ENCODE results near the gene DNAAF5. TPM values are rescaled to one million over a fixed set of nuclear protein-coding genes. Genes with fewer than 3 reads are reported as not detected.

Gene DNAAF5
- total and polyA plus RNA-seq, 9 of the 15 experiments (the other 6 are each of a cell fraction or from before 2014, with no cell fraction given), result 3.1 to 69.7 (median 19.1) TPM

GRCh38 chr7:798921-799470 lies 72.5 kb downstream of the DNAAF5 start (continued):
- TF ChIP-seq GMEB1 (CRISPR knock-in tag; IDR thresholded peaks at IDR 0.05) (no peak), NR1H2 (CRISPR knock-in tag; IDR thresholded peaks at IDR 0.05) (no peak), KLF13 (tag; IDR thresholded peaks at IDR 0.05; ENCODE audit: borderline replicate concordance, low read depth) (no peak), HNRNPK (IDR thresholded peaks at IDR 0.05; ENCODE audit: low read depth, low read length, poor library complexity, severe bottlenecking) (no peak)

- Histone ChIP-seq H2AFZ (ENCODE audit: low read depth, low read length) (no peak overlapping the region), H3K4me2 (ENCODE audit: insufficient read depth, low read length) (no peak overlapping the region), H4K20me1 (replicated peaks; ENCODE audit: control insufficient read depth, insufficient read depth, low read length) (no peaks in the 10 kb centered on the region), H3K79me2 (ENCODE audit: control insufficient read depth, insufficient read depth, low read length) (no peaks in the 10 kb centered on the region), H3K4me3 (no peak overlapping the region), H3K27ac (ENCODE audit: extremely low read depth, low read depth, low read length) (no peak overlapping the region), H3K9me3 (replicated peaks; ENCODE audit: control insufficient read depth, insufficient read depth, low read depth, low read length) (no peaks in the 10 kb centered on the region), H3K9me1 (ENCODE audit: control insufficient read depth, insufficient read depth, low read length) (no peaks in the 10 kb centered on the region), H3K4me1 (replicated peaks in 1 of 2; ENCODE audit: control insufficient read depth in 2 of 2, insufficient read depth in 2 of 2, low read length in 2 of 2) (peaks cover 0 to 4% of the 10 kb centered on the region in 2 experiments; a peak in 2 of 5 replicates), H3K27me3 (ENCODE audit: control insufficient read depth in 2 of 2, insufficient read depth in 2 of 2, low read length in 2 of 2) (no peaks in the 10 kb centered on the region), H3K9ac (ENCODE audit: insufficient read depth in 1 of 2, low read depth in 2 of 2, low read length in 2 of 2) (no peak overlapping the region), H3K36me3 (ENCODE audit: control insufficient read depth, insufficient read depth, low read length) (no peaks in the 10 kb centered on the region)
- ATAC-seq (no peak), FAIRE-seq (no peak), DNase-seq (ENCODE audit: extremely low read depth in 1 of 4, low spot score in 3 of 4) (no peak)
- WGBS (ENCODE audit: insufficient coverage, low coverage, missing lambda C conversion rate), result 83% methylated on average over 7 of the region's 7 CpGs
- ChIA-PET CTCF (ENCODE audit: low intra/inter-chr PET ratio) (no interaction called here), POLR2A (no interaction called here)
- in situ Hi-C loops (cut with MboI), result no loop called here
- BruUV-seq (replicated peaks), result no TSS peak
- intact Hi-C loops (cut with micrococcal nuclease), result no loop called here
- TF ChIP-seq HNRNPUL1 (IDR thresholded peaks at IDR 0.05; ENCODE audit: low read length) (no peak), GABPA (tag; conservative IDR thresholded peaks at IDR 0.05; ENCODE audit: low read depth) (no peak), ASH1L (IDR thresholded peaks at IDR 0.05; ENCODE audit: borderline replicate concordance, low read depth, partially characterized antibody) (no peak), ZBTB12 (CRISPR knock-in tag; IDR thresholded peaks at IDR 0.05) (no peak), ZNF197 (CRISPR knock-in tag; IDR thresholded peaks at IDR 0.05; ENCODE audit: low read depth) (no peak), CBX8 (IDR thresholded peaks at IDR 0.05; ENCODE audit: borderline replicate concordance, extremely low read depth, low read depth, low read length, poor library complexity, severe bottlenecking) (no peak), ZNF143 (CRISPR knock-in tag; IDR thresholded peaks at IDR 0.05) (no peak), HDAC3 (IDR thresholded peaks at IDR 0.05; ENCODE audit: borderline replicate concordance, partially characterized antibody) (no peak), E2F4 (CRISPR knock-in tag; IDR thresholded peaks at IDR 0.05; ENCODE audit: low read depth) (no peak), TEAD4 (IDR thresholded peaks at IDR 0.05; ENCODE audit: low read length) (no peak), TEAD4 (CRISPR knock-in tag; IDR thresholded peaks at IDR 0.05; ENCODE audit: borderline replicate concordance) (no peak)
These were observed 74.2 kb downstream of the DNAAF5 start for GRCh38 chr7:800692-801091.

Measured in K562 (cell line).